ENCODE data around the gene NRROS.

NRROS gene

DNA sequence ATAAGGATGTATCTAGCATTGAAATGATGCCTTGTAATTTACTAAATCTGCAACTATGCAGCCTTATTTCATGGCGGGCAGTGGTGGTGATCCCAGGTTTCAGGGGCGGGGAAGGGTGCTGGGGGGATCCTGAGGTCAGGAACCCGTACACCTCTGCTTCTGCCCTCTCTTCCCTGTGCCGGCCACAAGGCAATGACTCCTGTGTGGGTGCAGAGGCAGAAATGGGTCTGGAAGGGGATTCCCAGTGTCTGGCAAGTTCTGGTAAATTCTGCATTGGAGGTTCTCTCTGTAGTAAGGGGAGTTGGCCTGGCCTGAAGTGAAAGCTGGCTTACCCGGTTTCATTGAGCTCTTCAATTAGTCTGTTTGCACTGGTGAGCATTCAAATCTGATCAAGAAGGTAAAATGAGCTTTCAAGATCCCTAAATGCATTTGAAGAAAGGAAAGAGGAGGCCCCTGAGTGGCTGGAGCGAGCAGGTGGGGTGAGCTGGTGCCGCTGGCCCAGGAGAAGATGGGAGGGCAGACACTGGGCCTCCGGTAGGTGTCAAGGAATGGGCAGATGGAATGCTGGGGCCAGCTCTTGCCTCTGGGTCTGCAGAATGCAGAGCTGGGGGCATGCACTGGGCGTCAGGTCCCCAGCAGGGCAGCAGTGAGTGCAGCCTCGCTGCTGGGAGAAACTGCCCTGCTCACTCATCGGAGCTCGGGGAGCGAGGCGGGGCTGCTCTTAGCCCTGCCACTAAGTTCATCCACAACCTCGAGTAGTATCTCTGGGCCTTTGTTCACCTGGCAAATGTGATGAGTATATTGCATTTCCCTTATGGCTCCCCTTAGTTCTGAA, 13.7 kb downstream of the NRROS start:
- no peak for ATAC-seq
- Mint-ChIP-seq H3K36me3 (peaks cover 66% of the 10 kb centered on the region), H3K27me3 (no peaks in the 10 kb centered on the region), H3K4me3 (no peak overlapping the region), H3K27ac (peak overlapping the region; percentile 62), H3K4me1 (peaks cover 55% of the 10 kb centered on the region), H3K9me3 (no peaks in the 10 kb centered on the region)

DNA sequence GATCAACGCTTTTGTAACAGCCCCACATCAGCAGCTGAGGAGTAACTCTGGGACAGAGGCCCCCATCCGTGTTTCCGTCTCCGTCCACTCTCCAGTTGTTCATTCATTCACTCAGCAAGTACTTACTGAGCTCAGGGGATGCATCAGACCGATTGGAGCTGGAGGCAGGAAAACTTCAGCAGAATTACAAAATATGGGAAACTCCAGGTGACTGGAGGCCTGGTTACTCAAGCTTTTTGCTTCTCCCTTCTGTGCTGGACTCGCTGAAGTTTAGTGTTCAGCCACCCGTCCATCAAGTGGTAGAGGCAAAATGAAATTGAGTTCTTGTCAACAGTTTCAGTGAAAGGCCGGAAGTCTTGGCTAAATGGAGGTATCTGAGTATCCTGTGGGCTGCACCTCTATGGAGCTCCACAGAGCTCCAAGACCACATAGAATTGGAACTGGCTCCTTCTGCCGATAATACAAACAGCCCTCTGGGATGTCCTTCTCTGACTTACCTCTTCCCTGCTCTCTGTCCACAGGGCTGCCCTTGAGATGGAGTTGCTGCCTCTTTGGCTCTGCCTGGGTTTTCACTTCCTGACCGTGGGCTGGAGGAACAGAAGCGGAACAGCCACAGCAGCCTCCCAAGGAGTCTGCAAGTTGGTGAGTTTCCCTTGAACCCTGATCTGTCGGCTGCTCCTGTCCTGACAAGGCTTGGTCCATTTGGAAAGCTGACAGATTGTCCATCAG, 14.7 kb downstream of the NRROS start:
- Mint-ChIP-seq H3K4me1 (peaks cover 45% of the 10 kb centered on the region), H3K36me3 (peaks cover 69% of the 10 kb centered on the region), H3K27me3 (no peaks in the 10 kb centered on the region), H3K27ac (peak overlapping the region; percentile 62), H3K4me3 (no peak overlapping the region), H3K9me3 (no peaks in the 10 kb centered on the region)
- no peak for ATAC-seq

DNA sequence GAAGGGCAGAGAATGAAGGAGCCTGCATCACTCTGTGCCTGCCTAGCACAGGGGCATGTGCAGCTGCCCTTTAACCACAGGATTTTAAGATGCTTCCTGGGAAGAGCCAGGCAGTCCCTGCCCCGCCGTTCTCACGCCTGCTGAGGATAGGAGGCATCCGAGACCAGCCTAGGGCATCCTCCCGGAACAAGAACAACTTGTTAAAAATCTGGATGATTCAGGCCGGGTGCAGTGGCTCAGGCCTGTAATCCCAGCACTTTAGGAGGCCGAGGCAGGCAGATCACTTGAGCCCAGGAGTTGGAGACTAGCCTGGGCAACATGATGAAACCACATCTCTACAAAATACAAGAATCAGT, 15.2 kb downstream of the NRROS start:
- Mint-ChIP-seq H3K9me3 (no peaks in the 10 kb centered on the region), H3K4me1 (peaks cover 42% of the 10 kb centered on the region), H3K27me3 (no peaks in the 10 kb centered on the region), H3K36me3 (peaks cover 73% of the 10 kb centered on the region), H3K27ac (peak overlapping the region; percentile 62), H3K4me3 (no peak overlapping the region)
- ATAC-seq: no peak

DNA sequence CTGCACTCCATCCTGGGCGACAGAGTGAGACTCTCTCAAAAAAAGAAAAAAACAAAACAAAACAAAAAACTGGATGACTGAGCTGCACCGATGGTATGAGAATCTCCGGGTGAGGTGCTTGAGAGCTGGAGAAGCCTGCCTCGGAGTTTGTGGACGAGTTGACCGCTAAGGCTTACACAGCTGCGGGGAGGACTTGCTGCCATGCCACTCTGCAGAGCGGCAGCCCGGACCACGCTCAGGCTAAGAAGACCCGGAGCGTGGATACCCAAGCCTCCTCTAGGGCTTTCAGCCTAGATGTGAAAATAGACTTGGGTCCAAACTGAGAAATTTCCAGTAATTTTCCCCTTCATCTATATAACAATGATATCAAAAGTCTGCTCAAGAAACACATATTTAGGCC, 16.0 kb downstream of the NRROS start:
- Mint-ChIP-seq H3K9me3 (no peaks in the 10 kb centered on the region), H3K4me3 (no peak overlapping the region), H3K4me1 (peaks cover 40% of the 10 kb centered on the region), H3K27me3 (no peaks in the 10 kb centered on the region), H3K27ac (peak overlapping the region; percentile 53), H3K36me3 (peaks cover 75% of the 10 kb centered on the region)
- no peak for ATAC-seq

DNA sequence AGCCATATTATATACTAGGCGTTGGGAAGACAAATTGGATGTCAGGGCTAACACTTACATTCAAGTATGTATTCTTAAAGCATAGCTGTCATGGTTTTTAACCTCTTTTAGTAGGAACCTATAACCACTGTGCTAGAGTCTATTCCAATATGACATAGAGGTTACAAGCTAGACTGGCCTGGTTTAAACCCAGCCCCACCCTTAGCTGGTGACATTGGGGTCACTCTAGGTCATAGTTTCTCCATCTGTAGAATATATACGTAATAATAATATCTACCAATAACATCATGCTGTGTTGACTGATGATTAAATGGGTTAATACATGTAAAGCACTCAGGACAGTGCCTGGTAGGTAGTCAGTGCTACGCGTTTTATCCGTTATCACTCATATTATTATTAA, 16.7 kb downstream of the NRROS start:
- H3K4me3 Mint-ChIP-seq: no peak overlapping the region
- no peak for ATAC-seq
- H3K27ac Mint-ChIP-seq: peak overlapping the region; percentile 53
- H3K9me3 Mint-ChIP-seq: no peaks in the 10 kb centered on the region
- no peaks in the 10 kb centered on the region for H3K27me3 Mint-ChIP-seq
- peaks cover 75% of the 10 kb centered on the region for H3K36me3 Mint-ChIP-seq
- H3K4me1 Mint-ChIP-seq: peaks cover 33% of the 10 kb centered on the region

DNA sequence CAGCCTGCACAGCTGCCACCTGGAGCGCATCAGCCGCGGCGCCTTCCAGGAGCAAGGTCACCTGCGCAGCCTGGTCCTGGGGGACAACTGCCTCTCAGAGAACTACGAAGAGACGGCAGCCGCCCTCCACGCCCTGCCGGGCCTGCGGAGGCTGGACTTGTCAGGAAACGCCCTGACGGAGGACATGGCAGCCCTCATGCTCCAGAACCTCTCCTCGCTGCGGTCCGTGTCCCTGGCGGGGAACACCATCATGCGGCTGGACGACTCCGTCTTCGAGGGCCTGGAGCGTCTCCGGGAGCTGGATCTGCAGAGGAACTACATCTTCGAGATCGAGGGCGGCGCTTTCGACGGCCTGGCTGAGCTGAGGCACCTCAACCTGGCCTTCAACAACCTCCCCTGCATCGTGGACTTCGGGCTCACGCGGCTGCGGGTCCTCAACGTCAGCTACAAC, 20.4 kb downstream of the NRROS start:
- Mint-ChIP-seq H3K4me3 (no peak overlapping the region), H3K4me1 (peaks cover 6% of the 10 kb centered on the region), H3K9me3 (no peaks in the 10 kb centered on the region), H3K36me3 (peaks cover 72% of the 10 kb centered on the region), H3K27ac (no peak overlapping the region), H3K27me3 (no peaks in the 10 kb centered on the region)
- ATAC-seq: no peak

DNA sequence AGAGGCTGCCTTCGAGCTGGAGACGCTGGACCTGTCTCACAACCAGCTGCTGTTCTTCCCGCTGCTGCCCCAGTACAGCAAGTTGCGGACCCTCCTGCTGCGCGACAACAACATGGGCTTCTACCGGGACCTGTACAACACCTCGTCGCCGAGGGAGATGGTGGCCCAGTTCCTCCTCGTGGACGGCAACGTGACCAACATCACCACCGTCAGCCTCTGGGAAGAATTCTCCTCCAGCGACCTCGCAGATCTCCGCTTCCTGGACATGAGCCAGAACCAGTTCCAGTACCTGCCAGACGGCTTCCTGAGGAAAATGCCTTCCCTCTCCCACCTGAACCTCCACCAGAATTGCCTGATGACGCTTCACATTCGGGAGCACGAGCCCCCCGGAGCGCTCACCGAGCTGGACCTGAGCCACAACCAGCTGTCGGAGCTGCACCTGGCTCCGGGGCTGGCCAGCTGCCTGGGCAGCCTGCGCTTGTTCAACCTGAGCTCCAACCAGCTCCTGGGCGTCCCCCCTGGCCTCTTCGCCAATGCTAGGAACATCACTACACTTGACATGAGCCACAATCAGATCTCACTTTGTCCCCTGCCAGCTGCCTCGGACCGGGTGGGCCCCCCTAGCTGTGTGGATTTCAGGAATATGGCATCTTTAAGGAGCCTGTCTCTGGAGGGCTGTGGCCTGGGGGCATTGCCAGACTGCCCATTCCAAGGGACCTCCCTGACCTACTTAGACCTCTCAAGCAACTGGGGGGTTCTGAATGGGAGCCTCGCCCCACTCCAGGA, 21.1 kb downstream of the NRROS start:
- Mint-ChIP-seq H3K27me3 (no peaks in the 10 kb centered on the region), H3K27ac (no peak overlapping the region), H3K4me3 (no peak overlapping the region), H3K36me3 (peaks cover 66% of the 10 kb centered on the region), H3K4me1 (peaks cover 6% of the 10 kb centered on the region), H3K9me3 (no peaks in the 10 kb centered on the region)
- ATAC-seq: no peak

DNA sequence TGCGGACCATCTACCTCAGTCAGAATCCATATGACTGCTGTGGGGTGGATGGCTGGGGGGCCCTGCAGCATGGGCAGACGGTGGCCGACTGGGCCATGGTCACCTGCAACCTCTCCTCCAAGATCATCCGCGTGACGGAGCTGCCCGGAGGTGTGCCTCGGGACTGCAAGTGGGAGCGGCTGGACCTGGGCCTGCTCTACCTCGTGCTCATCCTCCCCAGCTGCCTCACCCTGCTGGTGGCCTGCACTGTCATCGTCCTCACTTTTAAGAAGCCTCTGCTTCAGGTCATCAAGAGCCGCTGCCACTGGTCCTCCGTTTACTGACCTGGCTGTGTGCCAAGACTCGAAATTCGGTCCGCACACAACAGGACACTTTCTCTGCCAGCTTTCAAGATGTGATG, 21.9 kb downstream of the NRROS start:
- H3K9me3 Mint-ChIP-seq: no peaks in the 10 kb centered on the region
- peaks cover 72% of the 10 kb centered on the region for H3K36me3 Mint-ChIP-seq
- peaks cover 14% of the 10 kb centered on the region for H3K4me1 Mint-ChIP-seq

DNA sequence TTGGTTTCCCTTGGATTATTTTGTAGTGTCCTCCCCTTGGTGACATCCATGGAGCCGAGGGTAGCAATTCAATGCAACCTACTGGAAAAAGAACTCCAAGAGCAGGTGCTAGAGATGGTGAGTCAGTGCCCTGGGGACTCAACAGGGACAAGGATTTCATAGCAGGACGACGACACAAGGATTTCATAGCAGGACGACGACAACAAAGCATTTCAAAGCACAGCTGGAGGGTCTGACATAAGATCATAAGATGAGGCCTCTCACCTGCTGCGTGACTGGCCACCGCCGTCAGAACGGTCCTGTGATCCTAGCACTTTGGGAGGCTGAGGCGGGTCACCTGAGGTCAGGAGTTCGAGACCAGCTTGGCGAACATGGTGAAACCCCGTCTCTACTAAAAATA, 22.5 kb downstream of the NRROS start:
- peaks cover 15% of the 10 kb centered on the region for H3K4me1 Mint-ChIP-seq
- ATAC-seq: no peak
- H3K4me3 Mint-ChIP-seq: no peak overlapping the region
- H3K27ac Mint-ChIP-seq: no peak overlapping the region
- H3K9me3 Mint-ChIP-seq: no peaks in the 10 kb centered on the region
- peaks cover 68% of the 10 kb centered on the region for H3K36me3 Mint-ChIP-seq
- H3K27me3 Mint-ChIP-seq: no peaks in the 10 kb centered on the region

More for the DNA sequence above, 21.9 kb downstream of the NRROS start:
- ATAC-seq: no peak
- no peak overlapping the region for H3K4me3 Mint-ChIP-seq
- no peaks in the 10 kb centered on the region for H3K27me3 Mint-ChIP-seq
- no peak overlapping the region for H3K27ac Mint-ChIP-seq

DNA sequence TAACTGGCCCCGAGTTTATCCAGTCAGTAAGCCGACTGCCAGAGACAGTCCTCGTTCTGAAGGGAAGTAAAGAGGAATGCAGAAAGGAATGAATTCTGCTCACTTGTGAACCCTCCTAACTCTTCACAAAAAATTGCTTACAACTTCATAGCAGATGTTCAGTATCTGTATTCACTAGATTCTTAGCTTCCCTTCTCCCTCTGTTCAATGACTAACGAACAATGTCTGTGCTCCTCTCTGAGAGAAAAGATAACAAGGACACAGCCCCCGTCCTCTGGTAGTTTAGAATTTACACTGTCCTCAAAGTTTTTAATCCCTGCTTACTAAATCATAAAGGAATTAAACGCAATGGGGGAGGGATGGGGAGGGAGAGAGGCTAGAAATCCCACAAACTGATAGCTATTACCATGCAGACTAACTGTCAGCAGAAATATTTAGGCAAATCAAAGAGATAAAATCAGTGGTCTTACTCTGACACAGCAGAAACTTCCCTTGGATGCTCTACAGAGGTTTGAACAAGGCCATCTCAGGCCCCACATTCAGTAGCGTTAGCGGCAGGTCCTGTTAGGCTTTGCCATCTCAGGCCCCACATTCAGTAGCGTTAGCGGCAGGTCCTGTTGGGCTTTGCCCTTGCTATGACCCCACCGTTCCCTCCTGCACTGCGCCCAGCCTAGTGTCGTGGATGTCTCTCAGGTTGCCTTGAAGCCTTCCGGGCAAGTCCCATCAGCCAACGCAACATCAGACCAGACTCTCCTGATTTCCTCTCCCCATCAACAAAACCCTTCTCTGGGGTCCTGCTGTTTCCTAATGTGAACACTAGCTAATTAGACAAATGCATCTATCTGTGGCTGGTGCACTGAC, 23.4 kb downstream of the NRROS start:
- Mint-ChIP-seq H3K27ac (no peak overlapping the region), H3K4me1 (peaks cover 17% of the 10 kb centered on the region), H3K36me3 (peaks cover 61% of the 10 kb centered on the region), H3K9me3 (no peaks in the 10 kb centered on the region), H3K4me3 (no peak overlapping the region), H3K27me3 (no peaks in the 10 kb centered on the region)
- ATAC-seq: no peak

DNA sequence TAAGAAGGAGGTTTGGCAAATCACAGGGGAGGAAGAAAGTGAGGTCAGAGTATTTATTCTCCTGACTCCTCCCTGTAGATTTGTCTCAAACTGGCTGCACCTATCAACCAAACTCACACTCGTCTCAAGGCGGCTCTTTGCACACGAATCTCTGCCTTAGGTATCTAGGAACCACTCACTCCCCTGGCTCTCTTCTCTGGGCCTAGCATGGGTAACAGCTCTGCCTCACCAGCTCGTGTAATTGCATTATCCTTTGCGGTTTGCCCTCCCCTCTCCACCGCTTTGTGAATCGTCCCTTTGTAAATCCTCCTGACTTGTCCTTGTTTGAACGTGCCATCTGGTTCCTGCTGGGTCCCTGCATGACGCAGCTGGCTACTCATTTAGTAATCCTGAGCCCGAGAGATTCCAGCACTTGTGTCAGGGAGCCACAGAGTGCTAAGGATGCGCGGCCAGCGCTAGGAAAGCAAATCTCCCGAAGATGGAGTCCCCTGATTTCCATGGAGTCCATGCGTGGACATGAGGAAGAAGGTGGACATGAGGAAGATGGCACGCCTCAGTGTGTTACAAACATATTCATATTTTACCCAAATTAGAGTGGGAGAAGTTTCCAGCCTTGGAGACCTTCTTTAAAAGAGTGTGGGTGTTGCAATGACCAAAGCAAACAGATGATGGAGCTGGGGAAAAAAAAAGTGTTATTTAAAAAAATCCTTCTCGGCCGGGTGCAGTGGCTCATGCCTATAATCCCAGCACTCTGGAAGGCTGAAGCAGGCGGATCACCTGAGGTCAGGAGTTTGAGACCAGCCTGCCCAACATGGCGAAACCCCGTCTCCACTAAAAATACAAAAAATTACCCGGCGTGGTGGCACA, 26.7 kb downstream of the NRROS start:
- peak overlapping the region; percentile 45 for H3K27ac Mint-ChIP-seq

DNA sequence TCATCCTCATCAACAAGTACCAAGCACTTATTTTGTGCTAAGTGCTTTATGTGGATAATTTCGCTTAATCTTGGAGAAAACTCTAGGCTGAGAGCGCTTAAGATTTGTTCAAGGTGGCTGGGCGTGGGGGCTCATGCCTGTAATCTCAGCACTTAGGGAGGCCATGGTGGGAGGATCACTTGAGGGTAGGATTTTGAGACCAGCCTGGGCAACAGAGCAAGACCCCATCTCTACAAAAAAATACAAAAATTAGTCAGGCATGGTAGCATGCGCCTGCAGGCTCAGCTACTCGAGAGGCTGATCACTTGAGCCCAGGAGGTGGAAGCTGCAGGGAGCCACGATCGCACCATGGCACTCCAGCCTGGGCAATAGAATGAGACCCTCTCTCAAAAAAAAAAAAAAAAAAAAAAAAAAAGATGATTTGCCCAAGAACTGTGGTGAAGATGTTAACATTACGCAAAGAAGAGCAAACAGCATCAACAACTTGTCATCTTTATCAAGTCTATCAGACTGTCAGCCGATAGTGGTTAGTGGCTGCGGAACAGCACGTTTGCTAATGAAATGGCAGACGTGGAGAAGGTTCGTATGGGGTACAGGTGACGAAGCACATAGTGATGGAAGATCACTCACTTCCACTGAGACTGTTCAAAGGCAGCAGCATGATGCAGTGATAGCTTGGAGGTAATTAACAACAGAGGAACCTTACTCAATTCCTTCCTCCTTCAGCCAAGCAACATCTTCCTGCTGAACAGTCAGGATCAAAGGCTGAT, 27.7 kb downstream of the NRROS start:
- H3K36me3 Mint-ChIP-seq: peaks cover 33% of the 10 kb centered on the region
- ATAC-seq: no peak
- H3K4me3 Mint-ChIP-seq: no peak overlapping the region
- no peak overlapping the region for H3K27ac Mint-ChIP-seq
- H3K9me3 Mint-ChIP-seq: no peaks in the 10 kb centered on the region
- H3K27me3 Mint-ChIP-seq: no peaks in the 10 kb centered on the region
- H3K4me1 Mint-ChIP-seq: peaks cover 50% of the 10 kb centered on the region

More for the DNA sequence above, 26.7 kb downstream of the NRROS start:
- Mint-ChIP-seq H3K9me3 (no peaks in the 10 kb centered on the region), H3K27me3 (no peaks in the 10 kb centered on the region), H3K36me3 (peaks cover 37% of the 10 kb centered on the region), H3K4me1 (peaks cover 43% of the 10 kb centered on the region), H3K4me3 (no peak overlapping the region)
- ATAC-seq: no peak

DNA sequence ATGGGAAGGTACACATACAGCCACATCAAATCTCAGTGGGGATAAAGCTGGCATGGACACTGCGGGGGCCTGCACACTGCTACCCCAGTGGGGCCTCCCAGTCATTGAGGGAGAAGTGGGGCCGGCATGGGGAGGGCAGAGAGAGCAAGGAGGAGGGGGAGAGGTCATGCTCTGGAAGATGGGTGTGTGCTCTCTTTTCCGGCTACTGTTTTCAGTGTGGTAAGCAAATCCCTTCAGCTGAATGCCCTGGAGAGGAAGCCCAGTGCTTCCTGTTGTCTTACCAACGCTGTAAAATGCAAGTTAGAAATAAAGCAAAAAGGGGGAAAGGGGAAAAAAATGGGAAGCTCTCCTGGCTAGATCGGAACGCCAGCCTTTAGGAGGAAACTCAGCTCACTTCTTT, 30.8 kb downstream of the NRROS start:
- peaks cover 44% of the 10 kb centered on the region for H3K4me1 Mint-ChIP-seq

More for the DNA sequence above, 30.8 kb downstream of the NRROS start:
- Mint-ChIP-seq H3K36me3 (peaks cover 26% of the 10 kb centered on the region), H3K27me3 (no peaks in the 10 kb centered on the region), H3K9me3 (peaks cover 3% of the 10 kb centered on the region), H3K27ac (peak overlapping the region; percentile 83), H3K4me3 (peak overlapping the region; percentile 53)
- peak; percentile 79 for ATAC-seq
